Measurements from ENCODE around the gene BBOX1. TPM values are rescaled to one million over a fixed set of nuclear protein-coding genes. Genes with fewer than 3 reads are reported as not detected.

Gene BBOX1
- total and polyA plus RNA-seq, 9 donors, result 0.14 to 0.80 (median 0.27) TPM

GRCh38 chr11:27148506-27148905 is 107.9 kb downstream of the BBOX1 start:
- H3K9me3 ChIP-seq (replicated peaks; ENCODE audit: control insufficient read depth, low read depth, low read length), result no peaks in the 10 kb centered on the region
- H3K4me1 ChIP-seq (ENCODE audit: control insufficient read depth, insufficient read depth, low read length), result no peaks in the 10 kb centered on the region
- no peaks in the 10 kb centered on the region for H3K36me3 ChIP-seq (ENCODE audit: control insufficient read depth, insufficient read depth, low read length)
- H3K4me3 ChIP-seq (ENCODE audit: low read length), result no peak overlapping the region
- peak overlapping the region; percentile 71 for H3K27ac ChIP-seq (ENCODE audit: low read length)
- no peaks in the 10 kb centered on the region for H3K27me3 ChIP-seq (ENCODE audit: control insufficient read depth, insufficient read depth, low read length)
- peak; percentile 84 for DNase-seq

GRCh38 chr11:27150098-27150497 is 109.5 kb downstream of the BBOX1 start:
- Histone ChIP-seq H3K4me3 (ENCODE audit: low read length) (no peak overlapping the region), H3K36me3 (ENCODE audit: control insufficient read depth, insufficient read depth, low read length) (no peaks in the 10 kb centered on the region), H3K4me1 (ENCODE audit: control insufficient read depth, insufficient read depth, low read length) (no peaks in the 10 kb centered on the region), H3K27ac (ENCODE audit: low read length) (no peak overlapping the region), H3K27me3 (ENCODE audit: control insufficient read depth, insufficient read depth, low read length) (no peaks in the 10 kb centered on the region), H3K9me3 (replicated peaks; ENCODE audit: control insufficient read depth, low read depth, low read length) (no peaks in the 10 kb centered on the region)
- WGBS (ENCODE audit: insufficient coverage), result 93% methylated on average over 2 of the region's 2 CpGs
- no peak for DNase-seq

- Histone ChIP-seq H3K27me3 (ENCODE audit: control insufficient read depth, insufficient read depth, low read length) (no peaks in the 10 kb centered on the region), H3K4me3 (ENCODE audit: low read length) (no peak overlapping the region), H3K4me1 (ENCODE audit: control insufficient read depth, insufficient read depth, low read length) (no peaks in the 10 kb centered on the region), H3K36me3 (ENCODE audit: control insufficient read depth, insufficient read depth, low read length) (no peaks in the 10 kb centered on the region), H3K9me3 (replicated peaks; ENCODE audit: control insufficient read depth, low read depth, low read length) (no peaks in the 10 kb centered on the region), H3K27ac (ENCODE audit: low read length) (no peak overlapping the region)
- no CpG with 5 or more reads among the region's 1 CpG for WGBS (ENCODE audit: insufficient coverage)
- DNase-seq, result no peak
Observed at GRCh38 chr11:27153136-27153535, 112.5 kb downstream of the BBOX1 start.

GRCh38 chr11:27158456-27159334 is 118.1 kb downstream of the BBOX1 start:
- Histone ChIP-seq H3K4me1 (ENCODE audit: control insufficient read depth, insufficient read depth, low read length) (no peaks in the 10 kb centered on the region), H3K36me3 (ENCODE audit: control insufficient read depth, insufficient read depth, low read length) (no peaks in the 10 kb centered on the region), H3K4me3 (ENCODE audit: low read length) (no peak overlapping the region), H3K9me3 (replicated peaks; ENCODE audit: control insufficient read depth, low read depth, low read length) (no peaks in the 10 kb centered on the region), H3K27ac (ENCODE audit: low read length) (peak overlapping the region; percentile 39), H3K27me3 (ENCODE audit: control insufficient read depth, insufficient read depth, low read length) (no peaks in the 10 kb centered on the region)
- 44% methylated on average over 3 of the region's 10 CpGs for WGBS (ENCODE audit: insufficient coverage)
- DNase-seq, result peak; percentile 91

- H3K27me3 ChIP-seq (ENCODE audit: control insufficient read depth, insufficient read depth, low read length), result no peaks in the 10 kb centered on the region
- H3K9me3 ChIP-seq (replicated peaks; ENCODE audit: control insufficient read depth, low read depth, low read length), result no peaks in the 10 kb centered on the region
- H3K4me1 ChIP-seq (ENCODE audit: control insufficient read depth, insufficient read depth, low read length), result no peaks in the 10 kb centered on the region
- 80% methylated on average over 1 of the region's 2 CpGs for WGBS (ENCODE audit: insufficient coverage)
- DNase-seq, result no peak
- peak overlapping the region; percentile 39 for H3K27ac ChIP-seq (ENCODE audit: low read length)
- H3K36me3 ChIP-seq (ENCODE audit: control insufficient read depth, insufficient read depth, low read length), result no peaks in the 10 kb centered on the region
- H3K4me3 ChIP-seq (ENCODE audit: low read length), result no peak overlapping the region
Observed at GRCh38 chr11:27159335-27159679, 118.7 kb downstream of the BBOX1 start.

- Histone ChIP-seq H3K27ac (ENCODE audit: low read length) (no peak overlapping the region), H3K36me3 (ENCODE audit: control insufficient read depth, insufficient read depth, low read length) (no peaks in the 10 kb centered on the region), H3K27me3 (ENCODE audit: control insufficient read depth, insufficient read depth, low read length) (no peaks in the 10 kb centered on the region), H3K9me3 (replicated peaks; ENCODE audit: control insufficient read depth, low read depth, low read length) (no peaks in the 10 kb centered on the region), H3K4me3 (ENCODE audit: low read length) (no peak overlapping the region), H3K4me1 (ENCODE audit: control insufficient read depth, insufficient read depth, low read length) (no peaks in the 10 kb centered on the region)
- DNase-seq, result no peak
- WGBS (ENCODE audit: insufficient coverage), result 75% methylated on average over 1 of the region's 2 CpGs
Observed at GRCh38 chr11:27161071-27161470, 120.5 kb downstream of the BBOX1 start.

- H3K27ac ChIP-seq (ENCODE audit: low read length), result no peak overlapping the region
- WGBS (ENCODE audit: insufficient coverage), result no CpG with 5 or more reads among the region's 1 CpG
- no peaks in the 10 kb centered on the region for H3K27me3 ChIP-seq (ENCODE audit: control insufficient read depth, insufficient read depth, low read length)
- no peaks in the 10 kb centered on the region for H3K4me1 ChIP-seq (ENCODE audit: control insufficient read depth, insufficient read depth, low read length)
- DNase-seq, result no peak
- no peaks in the 10 kb centered on the region for H3K9me3 ChIP-seq (replicated peaks; ENCODE audit: control insufficient read depth, low read depth, low read length)
- H3K4me3 ChIP-seq (ENCODE audit: low read length), result no peak overlapping the region
- no peaks in the 10 kb centered on the region for H3K36me3 ChIP-seq (ENCODE audit: control insufficient read depth, insufficient read depth, low read length)
Observed at GRCh38 chr11:27162237-27162636, 121.6 kb downstream of the BBOX1 start.

- 20% methylated on average over 1 of the region's 2 CpGs for WGBS (ENCODE audit: insufficient coverage)
Observed at GRCh38 chr11:27166130-27166529, 125.5 kb downstream of the BBOX1 start.

GRCh38 chr11:27171376-27171958 is 130.9 kb downstream of the BBOX1 start:
- no peaks in the 10 kb centered on the region for H3K36me3 ChIP-seq (ENCODE audit: control insufficient read depth, insufficient read depth, low read length)
- H3K4me1 ChIP-seq (ENCODE audit: control insufficient read depth, insufficient read depth, low read length), result no peaks in the 10 kb centered on the region
- DNase-seq, result no peak
- no peak overlapping the region for H3K27ac ChIP-seq (ENCODE audit: low read length)
- WGBS (ENCODE audit: insufficient coverage), result no CpG with 5 or more reads among the region's 4 CpGs
- H3K27me3 ChIP-seq (ENCODE audit: control insufficient read depth, insufficient read depth, low read length), result no peaks in the 10 kb centered on the region
- H3K4me3 ChIP-seq (ENCODE audit: low read length), result no peak overlapping the region
- no peaks in the 10 kb centered on the region for H3K9me3 ChIP-seq (replicated peaks; ENCODE audit: control insufficient read depth, low read depth, low read length)

More at GRCh38 chr11:27166130-27166529, 125.5 kb downstream of the BBOX1 start:
- Histone ChIP-seq H3K4me3 (ENCODE audit: low read length) (no peak overlapping the region), H3K27me3 (ENCODE audit: control insufficient read depth, insufficient read depth, low read length) (no peaks in the 10 kb centered on the region), H3K36me3 (ENCODE audit: control insufficient read depth, insufficient read depth, low read length) (no peaks in the 10 kb centered on the region), H3K9me3 (replicated peaks; ENCODE audit: control insufficient read depth, low read depth, low read length) (no peaks in the 10 kb centered on the region), H3K27ac (ENCODE audit: low read length) (no peak overlapping the region), H3K4me1 (ENCODE audit: control insufficient read depth, insufficient read depth, low read length) (no peaks in the 10 kb centered on the region)
- no peak for DNase-seq

- no peak for DNase-seq
- Histone ChIP-seq H3K27me3 (ENCODE audit: control insufficient read depth, insufficient read depth, low read length) (no peaks in the 10 kb centered on the region), H3K4me3 (ENCODE audit: low read length) (no peak overlapping the region), H3K9me3 (replicated peaks; ENCODE audit: control insufficient read depth, low read depth, low read length) (no peaks in the 10 kb centered on the region), H3K4me1 (ENCODE audit: control insufficient read depth, insufficient read depth, low read length) (no peaks in the 10 kb centered on the region), H3K36me3 (ENCODE audit: control insufficient read depth, insufficient read depth, low read length) (no peaks in the 10 kb centered on the region), H3K27ac (ENCODE audit: low read length) (no peak overlapping the region)
- WGBS (ENCODE audit: insufficient coverage), result no CpG with 5 or more reads among the region's 1 CpG
Observed at GRCh38 chr11:27173545-27173944, 132.9 kb downstream of the BBOX1 start.
